HG02973 (cell line): ENCODE measurements around the gene TRIM65.

Source experiments
- ATAC-seq: cut with Tn5 transposase; IDR thresholded peaks from one replicate; pipeline ENCODE4 v1.9.1; 2021; ENCODE audit warnings: moderate library complexity; ENCODE audit not compliant: unreplicated experiment

TRIM65 gene

GRCh38 chr17:75839942-75840798 lies 56.6 kb downstream of the TRIM65 start:
- ATAC-seq = no peak
